ENCODE data around the gene OSBPL6. TPM values are rescaled to one million over a fixed set of nuclear protein-coding genes. Genes with fewer than 3 reads are reported as not detected.

Gene OSBPL6
- total RNA-seq, 1 experiment from 2014 or later = 4.5 TPM

DNA sequence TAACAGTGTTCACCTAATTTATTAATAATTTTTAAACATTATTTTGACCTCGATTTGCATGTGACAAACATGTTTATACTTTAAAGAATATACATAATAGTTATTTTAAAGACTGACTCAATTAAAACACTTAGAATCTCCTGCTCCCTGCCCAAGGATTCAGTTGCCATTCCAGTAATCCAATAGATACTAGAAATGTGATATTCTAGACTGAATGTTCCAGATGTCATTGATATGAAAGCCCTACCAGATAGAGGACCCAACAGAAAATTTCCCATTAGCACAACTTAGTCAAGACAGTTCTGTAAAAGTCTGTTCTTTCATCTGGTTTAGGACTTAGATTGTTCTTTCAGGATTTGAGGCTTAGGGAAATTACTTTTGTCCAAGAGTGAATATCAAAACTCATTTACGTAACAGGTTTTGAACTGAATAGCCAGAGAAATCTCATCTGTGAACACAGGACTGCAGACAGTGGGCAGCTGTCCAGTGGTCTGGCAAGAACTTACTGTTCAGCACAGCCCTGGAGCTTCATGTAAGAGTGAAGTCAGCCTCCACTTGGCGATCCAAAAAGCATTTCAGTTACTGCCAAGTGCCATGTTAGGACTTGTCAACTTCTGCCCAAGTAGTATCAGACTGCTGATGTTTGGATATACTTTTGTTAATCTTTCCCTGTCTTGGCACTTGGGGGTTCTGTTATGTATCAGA, 77.5 kb downstream of the OSBPL6 start:
- DNase-seq (ENCODE audit: low read depth) = no peak

DNA sequence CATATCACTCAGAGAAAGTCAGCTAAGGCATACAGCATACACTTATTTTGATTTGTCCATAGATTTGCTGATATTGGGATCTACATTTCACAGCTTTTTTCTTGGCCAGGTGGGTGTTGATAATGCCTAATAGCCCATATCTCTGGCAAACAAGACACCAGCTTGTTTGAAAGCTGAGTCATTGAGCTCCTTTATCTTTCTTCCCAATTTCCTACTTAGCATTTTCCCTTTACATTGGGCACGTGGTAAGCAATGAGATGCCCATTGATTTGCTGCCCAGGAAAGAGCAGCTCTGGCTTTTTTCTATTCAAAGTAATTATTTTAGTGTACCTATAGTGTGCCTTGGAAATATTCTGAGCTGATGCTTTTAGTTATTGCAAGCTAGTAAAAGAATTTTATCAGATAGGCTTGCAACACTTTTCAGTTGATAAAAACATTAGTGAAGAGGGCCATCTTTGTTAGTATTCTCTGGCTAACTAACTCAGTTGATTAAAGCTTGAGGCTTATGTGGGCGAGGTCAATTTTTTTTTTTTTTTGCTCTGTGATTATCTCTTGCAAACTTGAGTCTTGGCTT, 79.6 kb downstream of the OSBPL6 start:
- no peak for DNase-seq (ENCODE audit: low read depth)

DNA sequence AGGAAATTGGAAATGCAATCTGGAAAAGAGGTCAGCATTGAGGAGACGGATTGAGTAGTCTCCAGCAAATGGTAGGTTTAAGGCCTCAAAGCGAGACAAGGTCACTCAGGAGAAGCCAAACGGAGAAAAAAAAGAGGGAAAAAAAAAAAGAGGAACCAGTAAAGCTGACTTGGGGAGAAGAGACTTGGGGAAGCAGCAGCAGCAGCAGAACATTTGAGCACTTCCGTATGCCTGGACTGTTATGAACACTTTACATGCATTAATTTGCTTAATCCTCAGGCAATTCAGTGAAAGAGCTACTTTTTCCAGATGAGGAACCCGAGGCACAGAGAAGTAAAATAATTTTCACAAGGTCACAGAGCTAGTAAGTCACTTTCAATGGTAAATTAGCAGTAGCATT, 81.3 kb downstream of the OSBPL6 start:
- DNase-seq (ENCODE audit: low read depth) = no peak

DNA sequence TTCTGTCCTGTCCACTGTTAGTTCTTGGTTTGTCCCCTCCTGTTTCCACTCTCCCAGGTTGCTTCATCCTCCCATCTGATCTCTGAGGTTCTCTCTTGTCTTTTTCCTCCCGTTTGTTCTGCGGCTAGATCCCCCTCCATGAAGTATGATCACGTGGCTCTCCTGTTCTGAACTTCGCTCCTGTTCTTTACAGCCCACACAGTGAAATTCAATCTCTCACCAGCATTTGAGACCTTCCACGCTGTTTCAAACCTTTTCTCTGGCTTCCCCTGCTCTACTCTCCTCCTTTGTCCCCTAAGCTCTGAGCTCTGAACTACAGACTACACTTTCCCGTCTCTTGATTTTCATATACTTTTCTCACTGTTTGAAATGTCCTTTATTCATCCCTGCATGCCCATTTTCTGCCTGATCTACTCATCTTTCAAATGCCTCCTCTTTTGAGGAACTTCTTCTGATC, 83.5 kb downstream of the OSBPL6 start:
- DNase-seq (ENCODE audit: low read depth) = peak; percentile 46

DNA sequence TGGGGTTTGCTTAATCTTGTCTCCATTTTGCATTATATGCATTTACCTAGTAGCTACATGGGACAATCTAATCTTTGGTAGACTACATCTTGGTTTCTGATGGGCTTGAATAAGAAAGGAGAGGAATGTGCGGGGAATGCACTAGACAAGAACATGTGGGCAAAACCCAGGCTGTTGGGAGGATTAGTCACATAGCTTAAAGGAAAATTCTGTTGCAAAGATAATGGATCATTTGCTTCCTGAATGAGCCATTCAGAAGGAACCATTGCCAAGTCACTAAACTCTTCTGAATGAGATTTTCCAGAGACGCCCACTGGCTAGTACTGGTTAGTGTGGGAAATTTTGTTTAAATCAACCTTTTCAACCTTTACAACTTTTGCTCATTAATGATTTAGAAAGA, 84.8 kb downstream of the OSBPL6 start:
- peak; percentile 81 for DNase-seq (ENCODE audit: low read depth)

DNA sequence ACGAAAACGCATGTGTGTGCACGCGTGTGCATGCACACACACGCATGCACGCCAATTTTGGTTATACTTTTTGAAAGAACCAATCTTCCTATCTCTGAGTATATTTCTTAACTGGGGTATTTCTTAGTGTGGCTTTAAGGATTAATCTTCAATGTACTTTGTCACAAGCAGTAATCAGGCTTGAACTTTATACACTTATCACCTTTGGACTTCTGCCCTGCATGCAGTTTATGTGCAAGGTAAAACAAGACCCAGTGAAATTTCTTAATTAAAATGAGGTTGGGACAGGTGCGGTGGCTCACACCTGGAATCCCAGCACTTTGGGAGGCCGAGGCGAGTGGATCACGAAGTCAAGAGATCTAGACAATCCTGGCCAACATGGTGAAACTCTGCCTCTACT, 85.3 kb downstream of the OSBPL6 start:
- no peak for DNase-seq (ENCODE audit: low read depth)

DNA sequence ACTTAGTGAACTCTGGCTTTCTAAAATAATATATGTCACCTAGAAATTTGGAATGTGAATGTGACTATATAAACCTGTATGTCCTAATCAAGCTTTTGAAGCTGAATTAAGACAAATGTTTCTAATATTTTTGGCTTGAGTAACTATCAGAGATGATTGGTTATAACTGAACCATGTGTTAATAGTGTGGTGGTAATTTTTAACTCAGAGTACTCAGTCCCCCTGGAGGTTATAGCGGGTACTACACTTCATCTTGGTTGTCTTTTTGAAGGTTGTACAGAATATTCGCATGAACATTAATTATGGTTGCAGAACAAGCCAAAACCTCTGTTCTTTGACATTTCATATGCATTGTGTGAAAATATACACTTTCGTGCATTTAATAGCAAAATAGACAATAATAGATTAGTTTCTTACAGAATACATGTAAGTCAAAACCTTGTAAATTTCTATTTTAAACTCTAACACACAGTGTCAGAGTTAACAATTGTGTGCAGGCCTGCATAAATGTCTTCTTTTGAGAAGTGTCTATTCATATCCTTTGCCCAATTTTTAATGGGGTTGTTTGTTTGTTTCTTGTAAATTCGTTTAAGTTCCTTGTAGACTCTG, 86.0 kb downstream of the OSBPL6 start:
- DNase-seq (ENCODE audit: low read depth) = peak; percentile 33

DNA sequence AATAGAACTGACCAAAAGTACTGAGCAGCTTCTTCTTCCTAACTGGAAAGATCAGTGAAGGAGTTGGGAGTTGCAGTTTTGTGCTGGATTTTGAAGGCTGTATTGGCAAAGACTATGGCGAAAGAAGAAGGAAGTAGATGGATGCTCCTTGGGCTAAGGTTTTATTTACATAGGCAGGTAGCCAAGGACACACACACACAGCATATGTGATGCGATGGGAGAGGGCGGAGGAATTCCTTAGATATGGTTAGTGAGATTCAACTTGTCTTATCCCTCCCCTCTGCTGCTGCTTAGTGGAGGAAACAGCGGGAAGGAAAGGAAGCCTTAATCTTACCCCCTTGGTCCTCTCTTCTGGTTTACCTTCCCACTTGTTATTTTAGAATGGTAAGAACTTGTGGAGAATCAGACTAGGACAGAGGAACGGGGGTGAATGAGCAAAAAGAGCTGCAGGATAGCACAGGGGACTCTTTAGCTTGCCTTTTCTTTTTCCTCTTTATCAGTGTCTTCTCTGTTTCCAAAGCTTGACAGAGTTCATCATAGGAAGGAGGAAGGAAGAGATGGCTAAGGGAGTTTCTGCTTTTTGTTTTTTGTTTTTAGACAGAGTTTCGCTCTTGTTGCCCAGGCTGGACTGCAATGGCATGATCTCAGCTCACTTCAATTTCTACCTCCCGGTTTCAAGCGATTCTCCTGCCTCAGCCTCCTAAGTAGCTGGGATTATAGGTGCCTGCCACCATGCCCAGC, 87.9 kb downstream of the OSBPL6 start:
- peak; percentile 39 for DNase-seq (ENCODE audit: low read depth)

DNA sequence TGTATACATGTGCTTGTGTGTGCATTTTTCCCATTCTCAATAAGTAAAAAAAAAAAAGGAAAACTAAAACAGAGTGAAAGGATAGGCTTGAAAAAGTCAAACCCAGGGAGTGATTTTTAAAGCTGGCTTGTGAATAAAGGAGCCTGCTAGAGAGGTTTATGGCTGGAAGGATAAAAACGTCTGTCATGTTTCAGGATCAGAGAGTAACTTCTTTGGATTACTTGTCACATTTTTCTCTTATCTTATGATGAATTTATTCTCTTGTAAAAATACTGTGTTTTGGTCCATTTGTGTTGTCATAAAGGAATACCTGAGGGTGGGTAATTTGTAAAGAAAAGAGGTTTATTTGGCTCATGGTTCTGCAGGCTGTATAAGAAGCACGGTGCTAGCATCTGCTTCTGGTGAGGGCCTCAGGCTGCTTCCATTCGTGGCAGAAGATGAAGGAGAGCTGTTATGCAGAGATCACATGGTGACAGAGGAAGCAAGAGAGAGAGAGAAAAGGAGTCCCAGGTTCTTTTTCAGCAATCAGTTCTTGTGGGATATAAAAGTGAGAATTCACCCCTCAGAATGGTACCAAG, 89.1 kb downstream of the OSBPL6 start:
- no peak for DNase-seq (ENCODE audit: low read depth)

DNA sequence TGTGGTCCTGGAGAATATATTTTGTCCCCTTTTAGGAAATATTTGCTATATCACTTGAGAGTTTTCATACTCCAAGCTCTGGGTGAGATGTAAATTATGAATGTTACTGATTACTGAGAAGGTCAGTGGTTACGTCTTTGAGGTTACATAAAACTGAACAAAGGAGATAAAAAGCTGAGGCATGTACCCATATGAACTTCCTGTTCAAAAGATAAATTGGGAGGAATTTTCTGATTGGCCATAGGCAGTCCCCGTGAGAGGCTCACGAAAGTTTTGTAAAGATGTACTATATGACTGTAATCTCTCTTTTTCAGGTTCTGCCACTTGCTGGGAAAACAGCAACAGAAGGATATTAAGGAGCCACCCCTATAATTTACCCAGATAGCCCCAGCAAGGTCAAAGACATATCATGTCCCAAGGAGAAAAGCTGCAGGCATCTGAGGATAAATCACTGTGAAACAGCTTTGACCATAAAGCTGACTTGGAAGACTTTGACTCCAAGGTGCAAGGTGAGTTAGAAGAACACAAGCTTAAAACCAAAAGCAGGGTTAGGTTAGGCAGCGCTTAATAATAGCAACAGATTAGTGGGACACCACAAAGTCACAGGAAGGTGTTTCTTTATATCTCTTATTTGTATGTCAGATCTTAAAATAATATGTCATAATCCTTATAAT, 90.4 kb downstream of the OSBPL6 start:
- DNase-seq (ENCODE audit: low read depth) = no peak

DNA sequence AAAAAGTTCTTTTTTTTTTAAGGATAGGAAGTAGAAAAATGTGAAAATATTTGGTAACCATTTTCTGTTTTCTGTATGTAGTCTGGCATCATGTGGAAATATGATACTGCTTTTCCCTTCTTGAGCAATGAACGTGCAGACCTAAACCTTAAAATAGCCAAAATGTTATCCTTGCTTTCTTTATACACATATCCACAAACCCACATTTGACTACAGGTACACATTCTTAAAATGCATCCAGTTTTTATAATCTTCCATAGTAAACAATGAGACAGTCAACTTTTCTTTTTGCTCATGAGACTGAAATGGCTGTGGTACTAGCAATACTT, 90.9 kb downstream of the OSBPL6 start:
- no peak for DNase-seq (ENCODE audit: low read depth)

DNA sequence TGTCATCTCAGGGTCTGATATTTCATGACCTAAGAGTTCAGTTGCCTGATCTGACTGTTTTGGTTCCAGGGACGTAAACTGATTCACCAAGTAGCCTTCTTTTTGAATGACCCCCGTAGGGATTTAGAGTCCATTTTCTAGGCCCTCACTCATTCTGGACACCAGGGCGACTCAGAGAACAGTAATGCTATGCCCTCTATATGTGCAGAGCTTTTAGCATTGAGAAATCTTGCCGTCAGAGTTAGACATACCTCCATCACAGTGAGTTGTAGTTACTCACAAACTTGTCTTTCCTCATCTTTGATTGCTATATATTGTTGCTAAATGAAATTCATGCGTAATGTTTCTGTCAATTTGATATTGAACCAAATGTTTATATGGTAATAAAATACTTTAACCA, 92.3 kb downstream of the OSBPL6 start:
- DNase-seq (ENCODE audit: low read depth) = no peak

DNA sequence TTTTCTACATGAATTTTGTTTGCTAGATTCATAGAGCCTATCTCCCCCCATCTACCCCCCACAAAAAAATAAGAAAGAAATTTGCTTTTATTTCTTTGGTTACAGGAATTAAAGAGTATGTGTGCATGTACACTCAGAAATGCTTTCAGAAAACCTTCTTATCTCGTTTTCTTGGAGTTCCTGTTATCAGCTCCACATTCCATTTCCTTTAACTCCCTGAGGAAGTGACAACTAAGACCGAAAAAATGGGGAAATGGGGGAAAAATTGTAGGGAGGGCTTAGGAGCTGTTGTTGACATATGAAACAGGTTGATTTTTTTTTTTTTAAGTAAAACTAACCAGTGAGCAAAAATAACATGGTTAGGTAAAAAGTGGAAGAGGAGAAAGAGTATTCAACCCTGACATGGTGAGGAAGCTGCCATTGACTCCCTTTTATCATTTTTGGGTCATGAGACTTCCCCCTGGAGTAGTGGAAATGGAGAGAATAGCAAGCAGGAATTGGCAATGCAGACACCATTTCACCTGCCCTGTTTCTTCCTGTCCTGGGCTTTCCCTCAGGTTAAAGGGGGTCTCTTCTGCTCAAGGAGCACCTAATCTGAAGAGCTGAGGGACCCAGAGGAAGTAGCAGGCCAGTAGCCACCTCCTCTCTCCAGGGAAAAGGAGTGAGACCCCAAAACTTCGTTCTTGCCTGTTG, 93.5 kb downstream of the OSBPL6 start:
- DNase-seq (ENCODE audit: low read depth) = no peak

DNA sequence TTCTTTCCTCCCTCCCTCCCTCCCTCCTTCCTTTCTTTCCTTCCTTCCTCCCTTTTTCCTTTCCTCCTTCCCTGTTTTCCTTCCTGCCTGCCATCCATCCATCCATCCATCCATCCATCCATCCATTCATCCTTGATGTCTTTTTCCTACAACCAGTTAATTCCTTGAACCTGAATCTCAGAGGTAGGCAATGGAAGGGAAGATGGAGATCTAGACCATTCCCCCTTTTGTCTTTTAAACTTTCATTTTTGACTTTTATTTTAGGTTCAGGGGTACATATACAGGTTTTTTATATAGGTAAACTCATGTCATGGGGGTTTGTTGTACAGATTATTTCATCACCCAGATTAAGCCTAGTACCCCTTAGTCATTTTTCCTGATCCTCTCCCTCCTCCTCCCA, 97.4 kb downstream of the OSBPL6 start:
- DNase-seq (ENCODE audit: low read depth) = no peak

DNA sequence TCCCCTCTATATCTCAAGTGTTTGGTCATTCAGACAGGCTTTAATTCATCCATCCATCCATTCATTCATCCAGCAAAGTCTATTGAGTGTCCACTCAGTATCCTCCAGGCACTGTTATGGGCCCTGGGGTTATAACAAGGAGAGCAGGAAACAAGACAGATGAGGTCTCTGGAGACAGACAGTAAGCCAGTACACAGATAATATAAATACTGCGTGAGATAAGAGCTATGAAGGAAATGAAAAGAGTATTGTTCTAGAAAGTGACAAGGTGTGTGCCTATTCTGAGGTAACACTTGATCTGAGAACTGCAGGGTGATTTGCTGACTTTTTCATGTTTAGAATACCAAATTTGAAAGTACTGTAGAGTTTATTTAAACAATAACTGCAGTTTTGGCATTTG, 98.3 kb downstream of the OSBPL6 start:
- DNase-seq (ENCODE audit: low read depth) = no peak

DNA sequence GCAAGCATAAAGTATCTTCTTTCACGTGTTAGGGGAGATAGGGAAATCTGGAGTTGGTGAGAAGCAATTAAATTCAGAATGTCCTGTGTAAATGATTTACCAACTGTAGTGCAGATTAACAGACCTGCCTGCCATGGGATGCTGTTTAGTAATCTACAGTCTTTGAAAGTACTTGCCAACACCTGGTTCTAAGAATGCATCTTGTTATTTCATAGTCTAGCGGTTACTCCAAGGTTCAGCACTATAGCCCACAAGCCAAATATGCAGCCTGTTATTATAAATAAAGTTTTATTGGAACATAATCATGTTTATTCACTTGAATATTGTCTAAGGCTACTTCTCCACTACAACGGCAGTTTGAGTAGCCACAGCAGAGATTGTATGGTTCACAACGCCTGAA, 100.8 kb downstream of the OSBPL6 start:
- no peak for DNase-seq (ENCODE audit: low read depth)

DNA sequence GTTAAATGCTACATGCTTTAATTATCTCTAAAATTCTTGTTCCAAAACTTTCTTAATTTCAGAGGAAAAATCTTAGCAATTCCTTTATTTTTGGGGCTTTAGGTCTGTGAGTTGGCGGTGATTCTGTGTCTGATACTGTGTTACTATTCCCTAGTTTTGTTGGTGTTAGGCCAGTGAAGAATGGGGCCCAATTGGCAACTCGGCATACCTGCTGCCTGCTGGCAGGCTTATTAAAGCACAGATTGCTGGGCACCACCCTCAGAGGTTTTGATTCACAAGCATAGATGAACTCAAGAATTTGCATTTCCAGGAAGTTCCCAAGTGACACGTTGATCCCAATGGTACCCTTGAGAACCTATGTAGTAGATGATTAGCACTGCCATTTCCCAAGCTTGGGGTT, 101.6 kb downstream of the OSBPL6 start:
- DNase-seq (ENCODE audit: low read depth) = no peak

DNA sequence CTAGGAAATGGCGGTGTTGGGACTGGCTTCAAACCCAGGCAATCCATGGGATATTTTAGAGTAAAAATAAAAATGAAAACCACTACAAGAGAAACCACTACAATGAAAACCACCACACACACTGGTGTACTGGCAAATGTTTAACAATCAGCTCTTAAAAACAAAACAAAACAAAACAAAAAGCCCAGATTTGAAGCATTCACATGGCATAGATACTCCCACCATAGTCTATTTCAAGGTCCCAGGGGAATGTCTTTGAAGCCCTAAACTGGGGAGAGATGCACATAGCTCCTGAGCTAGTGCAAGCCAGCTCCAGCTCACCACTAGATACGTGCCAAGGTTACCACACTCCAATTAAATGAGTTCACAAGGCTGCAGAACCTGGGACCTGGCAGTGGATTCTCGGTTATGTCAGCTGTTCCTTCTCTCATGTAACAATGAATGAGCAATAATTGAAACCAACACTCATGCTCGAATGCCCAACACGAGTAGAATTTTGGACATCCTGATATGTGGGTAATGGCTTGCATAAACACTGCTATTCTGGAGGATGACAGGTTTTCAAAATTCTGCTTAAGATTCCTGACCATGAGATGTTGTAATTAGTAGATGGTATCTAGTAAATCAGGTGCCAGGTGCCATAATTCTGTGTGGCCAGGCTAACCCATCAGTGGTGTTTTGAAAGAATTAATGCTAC, 102.2 kb downstream of the OSBPL6 start:
- no peak for DNase-seq (ENCODE audit: low read depth)

DNA sequence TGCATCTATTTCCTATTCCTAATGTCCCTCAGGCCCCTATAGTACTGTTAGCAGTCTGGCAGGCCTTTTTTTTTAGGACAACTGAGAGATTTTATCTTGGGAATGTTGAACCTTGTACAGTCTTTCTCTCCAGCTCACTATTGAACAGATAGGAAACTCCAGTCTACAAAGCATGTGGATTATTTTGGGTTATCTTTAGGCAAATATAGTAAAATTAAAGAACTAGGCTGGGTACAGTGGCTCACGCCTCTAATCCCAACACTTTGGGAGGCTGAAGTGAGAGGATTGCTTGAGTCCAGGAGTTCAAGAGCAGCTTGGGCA, 102.7 kb downstream of the OSBPL6 start:
- no peak for DNase-seq (ENCODE audit: low read depth)

DNA sequence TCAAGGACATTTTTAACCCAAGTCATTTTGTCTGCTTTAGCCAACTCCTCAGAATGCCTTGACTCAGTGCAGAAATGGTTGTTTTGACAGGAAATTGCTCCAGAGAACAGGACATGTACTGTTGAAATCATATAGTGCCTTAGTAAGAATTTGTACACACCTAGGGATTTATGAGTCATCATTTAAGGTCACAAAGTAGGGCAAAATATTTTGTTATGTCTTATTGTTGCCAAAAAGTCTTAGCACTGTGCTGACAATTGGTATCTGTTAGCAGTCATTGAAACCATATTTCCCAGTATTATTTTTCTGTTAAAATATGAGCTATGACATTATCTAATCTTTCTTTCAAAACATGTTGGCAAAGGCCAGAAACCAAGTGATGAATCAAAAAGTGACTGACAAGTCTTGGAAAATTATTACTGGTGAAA, 104.5 kb downstream of the OSBPL6 start:
- no peak for DNase-seq (ENCODE audit: low read depth)
